K562 (cell line): ENCODE measurements around the gene DNAAF8.

Source experiments
- ATF7 ChIP-seq: fragments of 450-650 bp; IDR thresholded peaks from 2 replicates; pipeline ENCODE4 v1.7.1; 2014; ENCODE audit warnings: mild to moderate bottlenecking, moderate library complexity
- CEBPB ChIP-seq: fragments of 450-650 bp; IDR thresholded peaks from 2 replicates; pipeline ENCODE4 v1.6.1; 2016; ENCODE audit warnings: missing genetic modification characterization, missing compliant biosample characterization
- HMG20B ChIP-seq: fragments of 250-450 bp; sonication (Bioruptor Pico); IDR thresholded peaks from 2 replicates; pipeline ENCODE4 v1.5.0; 2021; ENCODE audit warnings: mild to moderate bottlenecking
- MTF1 ChIP-seq: fragments of 250-450 bp; sonication (Bioruptor Pico); IDR thresholded peaks from 2 replicates; pipeline ENCODE4 v1.9.0; 2021; ENCODE audit warnings: moderate library complexity, mild to moderate bottlenecking, inconsistent platforms, borderline replicate concordance
- SPI1 ChIP-seq: IDR thresholded peaks from 2 replicates; pipeline ENCODE4 v1.6.1; 2011; ENCODE audit warnings: low read depth, low read length, control low read depth, borderline replicate concordance
- U2AF2 ChIP-seq: fragments of 200-400 bp; formaldehyde crosslinking; optimal IDR thresholded peaks from 2 replicates; pipeline ENCODE3; 2017; ENCODE audit warnings: low read depth, mild to moderate bottlenecking, low read length
- TF ChIP-seq, protein P1 (sequence below), 3 experiments: IDR thresholded peaks in 2 of 3; conservative IDR thresholded peaks in 1 of 3; 2 replicates each; pipeline ENCODE4 v1.5.1; 2011 to 2012; ENCODE audit warnings: low read length in 3 of 3, mild to moderate bottlenecking in 3 of 3, control low read depth in 2 of 3, improper control_type of control experiment in 1 of 3, inconsistent platforms in 1 of 3, low read depth in 1 of 3, mixed read lengths in 1 of 3, moderate library complexity in 1 of 3; ENCODE audit not compliant: insufficient read depth in 2 of 3
- TF ChIP-seq, protein P2 (sequence below), 2 experiments: fragments of 450-650 bp in 1 of 2; sonication (generic) in 1 of 2; formaldehyde crosslinking in 1 of 2; IDR thresholded peaks in 1 of 2; conservative IDR thresholded peaks in 1 of 2; 2 replicates each; pipeline versions ENCODE4 v1.6.1 to v1.8.1; 2016 to 2023; ENCODE audit warnings: mild to moderate bottlenecking in 2 of 2, moderate library complexity in 2 of 2, inconsistent platforms in 1 of 2, missing genetic modification reagents in 1 of 2
- TF ChIP-seq, protein P3 (sequence below), 2 experiments: fragments of 450-650 bp; formaldehyde crosslinking in 1 of 2; IDR thresholded peaks; 2 replicates each; pipeline versions ENCODE4 v1.4.0 to v1.6.1; 2014 to 2020; ENCODE audit warnings: mild to moderate bottlenecking in 2 of 2, borderline replicate concordance in 1 of 2, low read depth in 1 of 2
- TF ChIP-seq, protein P4 (sequence below): fragments of 250-450 bp; sonication (Bioruptor Pico); IDR thresholded peaks from 2 replicates; pipeline ENCODE4 v1.5.0; 2021; ENCODE audit warnings: mild to moderate bottlenecking, borderline replicate concordance
- TF ChIP-seq, protein P5 (sequence below): sonication (generic); formaldehyde crosslinking; IDR thresholded peaks from 2 replicates; pipeline ENCODE4 v1.9.0; 2022; ENCODE audit warnings: mild to moderate bottlenecking, missing genetic modification reagents

DNA sequence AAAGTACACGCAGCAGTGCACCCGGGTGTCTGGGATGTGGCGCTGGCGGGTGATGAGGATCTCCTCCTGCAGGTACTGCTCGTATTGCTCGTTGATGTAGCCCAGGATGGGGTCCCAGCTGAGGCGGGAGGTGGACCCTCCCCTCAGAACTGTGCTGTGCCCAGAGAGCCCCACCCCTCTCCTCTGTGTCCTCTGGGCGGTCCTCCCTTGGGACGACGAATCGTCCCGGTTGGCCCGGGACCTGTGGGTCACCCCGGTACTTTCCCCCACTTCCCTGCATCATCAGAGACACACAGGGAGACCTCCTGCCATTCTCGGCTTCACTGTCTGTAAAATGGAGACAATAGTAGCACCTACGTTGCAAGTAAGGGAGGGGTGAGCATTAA, 49.6 kb downstream of the DNAAF8 start:
- TF ChIP-seq, protein P1, sequence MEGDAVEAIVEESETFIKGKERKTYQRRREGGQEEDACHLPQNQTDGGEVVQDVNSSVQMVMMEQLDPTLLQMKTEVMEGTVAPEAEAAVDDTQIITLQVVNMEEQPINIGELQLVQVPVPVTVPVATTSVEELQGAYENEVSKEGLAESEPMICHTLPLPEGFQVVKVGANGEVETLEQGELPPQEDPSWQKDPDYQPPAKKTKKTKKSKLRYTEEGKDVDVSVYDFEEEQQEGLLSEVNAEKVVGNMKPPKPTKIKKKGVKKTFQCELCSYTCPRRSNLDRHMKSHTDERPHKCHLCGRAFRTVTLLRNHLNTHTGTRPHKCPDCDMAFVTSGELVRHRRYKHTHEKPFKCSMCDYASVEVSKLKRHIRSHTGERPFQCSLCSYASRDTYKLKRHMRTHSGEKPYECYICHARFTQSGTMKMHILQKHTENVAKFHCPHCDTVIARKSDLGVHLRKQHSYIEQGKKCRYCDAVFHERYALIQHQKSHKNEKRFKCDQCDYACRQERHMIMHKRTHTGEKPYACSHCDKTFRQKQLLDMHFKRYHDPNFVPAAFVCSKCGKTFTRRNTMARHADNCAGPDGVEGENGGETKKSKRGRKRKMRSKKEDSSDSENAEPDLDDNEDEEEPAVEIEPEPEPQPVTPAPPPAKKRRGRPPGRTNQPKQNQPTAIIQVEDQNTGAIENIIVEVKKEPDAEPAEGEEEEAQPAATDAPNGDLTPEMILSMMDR (IDR thresholded peaks at IDR 0.05 in 2 of 3, conservative IDR thresholded peaks at IDR 0.05 in 1 of 3; ENCODE audit: insufficient read depth in 2 of 3, low read depth in 1 of 3, low read length in 3 of 3), result no peak
- TF ChIP-seq, protein P2, sequence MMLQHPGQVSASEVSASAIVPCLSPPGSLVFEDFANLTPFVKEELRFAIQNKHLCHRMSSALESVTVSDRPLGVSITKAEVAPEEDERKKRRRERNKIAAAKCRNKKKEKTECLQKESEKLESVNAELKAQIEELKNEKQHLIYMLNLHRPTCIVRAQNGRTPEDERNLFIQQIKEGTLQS (IDR thresholded peaks at IDR 0.05), result no peak
- TF ChIP-seq, protein P2 (CRISPR knock-in tag; conservative IDR thresholded peaks at IDR 0.05), result no peak
- TF ChIP-seq SPI1 (no peak), HMG20B (no peak), CEBPB (tag) (no peak), MTF1 (CRISPR knock-in tag) (no peak), ATF7 (no peak), U2AF2 (no peak)
- TF ChIP-seq, protein P3, sequence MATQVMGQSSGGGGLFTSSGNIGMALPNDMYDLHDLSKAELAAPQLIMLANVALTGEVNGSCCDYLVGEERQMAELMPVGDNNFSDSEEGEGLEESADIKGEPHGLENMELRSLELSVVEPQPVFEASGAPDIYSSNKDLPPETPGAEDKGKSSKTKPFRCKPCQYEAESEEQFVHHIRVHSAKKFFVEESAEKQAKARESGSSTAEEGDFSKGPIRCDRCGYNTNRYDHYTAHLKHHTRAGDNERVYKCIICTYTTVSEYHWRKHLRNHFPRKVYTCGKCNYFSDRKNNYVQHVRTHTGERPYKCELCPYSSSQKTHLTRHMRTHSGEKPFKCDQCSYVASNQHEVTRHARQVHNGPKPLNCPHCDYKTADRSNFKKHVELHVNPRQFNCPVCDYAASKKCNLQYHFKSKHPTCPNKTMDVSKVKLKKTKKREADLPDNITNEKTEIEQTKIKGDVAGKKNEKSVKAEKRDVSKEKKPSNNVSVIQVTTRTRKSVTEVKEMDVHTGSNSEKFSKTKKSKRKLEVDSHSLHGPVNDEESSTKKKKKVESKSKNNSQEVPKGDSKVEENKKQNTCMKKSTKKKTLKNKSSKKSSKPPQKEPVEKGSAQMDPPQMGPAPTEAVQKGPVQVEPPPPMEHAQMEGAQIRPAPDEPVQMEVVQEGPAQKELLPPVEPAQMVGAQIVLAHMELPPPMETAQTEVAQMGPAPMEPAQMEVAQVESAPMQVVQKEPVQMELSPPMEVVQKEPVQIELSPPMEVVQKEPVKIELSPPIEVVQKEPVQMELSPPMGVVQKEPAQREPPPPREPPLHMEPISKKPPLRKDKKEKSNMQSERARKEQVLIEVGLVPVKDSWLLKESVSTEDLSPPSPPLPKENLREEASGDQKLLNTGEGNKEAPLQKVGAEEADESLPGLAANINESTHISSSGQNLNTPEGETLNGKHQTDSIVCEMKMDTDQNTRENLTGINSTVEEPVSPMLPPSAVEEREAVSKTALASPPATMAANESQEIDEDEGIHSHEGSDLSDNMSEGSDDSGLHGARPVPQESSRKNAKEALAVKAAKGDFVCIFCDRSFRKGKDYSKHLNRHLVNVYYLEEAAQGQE (IDR thresholded peaks at IDR 0.05; ENCODE audit: borderline replicate concordance), result no peak
- TF ChIP-seq, protein P3 (CRISPR knock-in tag; IDR thresholded peaks at IDR 0.05; ENCODE audit: low read depth), result no peak
- TF ChIP-seq, protein P4, sequence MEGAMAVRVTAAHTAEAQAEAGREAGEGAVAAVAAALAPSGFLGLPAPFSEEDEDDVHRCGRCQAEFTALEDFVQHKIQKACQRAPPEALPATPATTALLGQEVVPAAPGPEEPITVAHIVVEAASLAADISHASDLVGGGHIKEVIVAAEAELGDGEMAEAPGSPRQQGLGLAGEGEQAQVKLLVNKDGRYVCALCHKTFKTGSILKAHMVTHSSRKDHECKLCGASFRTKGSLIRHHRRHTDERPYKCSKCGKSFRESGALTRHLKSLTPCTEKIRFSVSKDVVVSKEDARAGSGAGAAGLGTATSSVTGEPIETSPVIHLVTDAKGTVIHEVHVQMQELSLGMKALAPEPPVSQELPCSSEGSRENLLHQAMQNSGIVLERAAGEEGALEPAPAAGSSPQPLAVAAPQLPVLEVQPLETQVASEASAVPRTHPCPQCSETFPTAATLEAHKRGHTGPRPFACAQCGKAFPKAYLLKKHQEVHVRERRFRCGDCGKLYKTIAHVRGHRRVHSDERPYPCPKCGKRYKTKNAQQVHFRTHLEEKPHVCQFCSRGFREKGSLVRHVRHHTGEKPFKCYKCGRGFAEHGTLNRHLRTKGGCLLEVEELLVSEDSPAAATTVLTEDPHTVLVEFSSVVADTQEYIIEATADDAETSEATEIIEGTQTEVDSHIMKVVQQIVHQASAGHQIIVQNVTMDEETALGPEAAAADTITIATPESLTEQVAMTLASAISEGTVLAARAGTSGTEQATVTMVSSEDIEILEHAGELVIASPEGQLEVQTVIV, result no peak
- TF ChIP-seq, protein P5, sequence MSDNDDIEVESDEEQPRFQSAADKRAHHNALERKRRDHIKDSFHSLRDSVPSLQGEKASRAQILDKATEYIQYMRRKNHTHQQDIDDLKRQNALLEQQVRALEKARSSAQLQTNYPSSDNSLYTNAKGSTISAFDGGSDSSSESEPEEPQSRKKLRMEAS, result no peak
